GM18526 (cell line): ENCODE measurements around the gene BEX5.
"Not testable (repeated sequence)": the region's sequence is repeated elsewhere in the genome, so short reads cannot be mapped to it uniquely, and the experiment has no call there.

Experiments
- POLR2A ChIP-seq: IDR thresholded peaks from 3 replicates; pipeline ENCODE4 v1.6.1; 2011; ENCODE audit not compliant: insufficient read length; ENCODE audit errors: extremely low read depth

BEX5 gene

DNA sequence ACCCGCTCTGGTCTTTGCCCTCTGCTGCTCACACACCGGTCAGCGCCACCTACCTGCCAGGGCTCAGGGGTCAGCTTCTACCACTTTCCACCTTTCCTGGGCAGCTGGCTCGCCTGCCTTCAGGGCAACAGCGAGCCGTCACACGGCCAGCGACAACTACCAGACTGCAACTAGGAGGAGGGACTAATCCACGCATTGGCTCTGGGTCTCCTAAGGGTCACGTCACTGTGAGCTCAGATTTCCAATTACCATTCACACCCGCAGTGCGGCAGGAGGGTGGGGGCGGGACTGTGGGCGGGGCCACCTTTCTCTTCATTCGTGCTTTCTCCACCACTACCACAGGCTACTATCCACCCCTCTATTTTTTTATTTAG, at the start of gene BEX5:
TSS of gene BEX5 (minus strand) at position 172 of the 374 bp plus-strand sequence. CDS start 1,712 bp downstream, outside the sequence.
- no peak for TF ChIP-seq POLR2A

DNA sequence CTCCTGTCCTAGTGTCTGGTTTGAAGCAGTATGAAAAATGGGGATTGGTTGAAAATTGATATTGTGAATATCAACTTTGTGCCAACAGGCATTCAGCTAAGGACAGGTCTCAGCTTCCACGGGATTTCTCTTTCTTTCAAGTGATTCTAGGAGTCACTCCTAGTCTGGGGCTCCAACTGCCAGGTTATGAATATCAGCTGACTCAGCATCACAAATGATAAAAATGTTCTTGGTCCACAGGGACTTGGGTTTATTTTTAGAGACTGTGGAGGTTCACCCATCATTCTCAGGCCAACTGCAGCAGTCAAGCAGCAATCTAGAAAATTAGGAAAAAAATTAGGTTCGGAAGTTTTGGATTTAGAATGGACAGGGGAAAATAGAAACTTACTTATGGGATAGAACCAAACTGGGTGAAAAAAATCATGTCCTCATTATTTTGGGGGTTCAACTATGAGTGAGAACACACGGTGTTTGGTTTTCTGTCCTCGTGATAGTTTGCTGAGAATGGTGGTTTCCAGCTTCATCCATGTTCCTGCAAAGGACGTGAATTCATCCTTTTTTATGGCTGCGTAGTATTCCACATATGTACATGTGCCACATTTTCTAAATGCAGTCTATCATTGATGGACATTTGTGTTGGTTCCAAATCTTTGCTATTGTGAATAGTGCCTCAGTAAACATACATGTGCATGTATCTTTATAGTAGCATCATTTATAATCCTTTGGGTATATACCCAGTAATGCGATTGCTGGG, 30.4 kb upstream of the BEX5 start:
- no peak for TF ChIP-seq POLR2A

DNA sequence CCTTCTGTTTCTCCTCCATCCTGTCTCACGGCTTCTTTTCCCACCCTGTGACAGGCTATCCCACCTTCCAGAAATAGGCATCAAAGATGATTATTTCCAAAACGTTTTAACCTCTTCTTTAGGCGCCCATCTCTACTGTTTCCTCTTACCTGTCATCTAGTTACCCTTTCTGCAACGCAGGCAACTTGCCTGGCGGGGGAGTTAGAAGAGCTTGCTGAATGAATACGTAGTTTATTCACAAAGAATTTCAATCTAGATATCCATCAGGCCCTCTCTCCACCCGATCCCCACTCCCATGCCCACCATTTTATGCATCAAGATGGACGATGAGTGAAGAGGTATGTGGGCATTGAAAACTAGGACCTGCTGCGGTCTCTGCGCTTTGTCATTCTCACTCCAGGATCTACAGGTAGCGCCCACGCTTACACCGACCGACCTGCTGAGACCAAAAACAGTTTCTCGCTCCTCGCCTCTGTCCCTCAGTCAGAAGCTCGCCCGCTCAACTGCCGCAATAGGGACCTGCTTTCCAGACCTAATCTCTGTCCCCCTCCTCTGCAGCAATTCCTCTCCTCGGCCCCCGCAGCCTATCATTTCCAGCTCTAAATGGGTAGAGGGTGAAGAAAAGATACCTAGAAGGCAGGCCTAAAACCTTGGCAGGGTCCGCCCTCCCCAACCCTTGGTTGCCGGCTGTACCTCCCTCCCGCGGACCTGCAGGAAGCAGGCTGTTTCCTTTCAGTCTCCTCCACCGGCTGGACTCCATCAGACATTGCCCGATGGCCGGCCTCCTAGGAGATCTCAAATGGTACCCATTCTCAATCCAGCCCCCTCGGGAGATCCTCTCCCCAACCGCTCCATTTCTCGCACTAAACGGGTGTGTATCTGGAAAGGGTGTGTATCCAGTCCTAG, 624 bp downstream of the BEX5 start:
- no peak for TF ChIP-seq POLR2A

DNA sequence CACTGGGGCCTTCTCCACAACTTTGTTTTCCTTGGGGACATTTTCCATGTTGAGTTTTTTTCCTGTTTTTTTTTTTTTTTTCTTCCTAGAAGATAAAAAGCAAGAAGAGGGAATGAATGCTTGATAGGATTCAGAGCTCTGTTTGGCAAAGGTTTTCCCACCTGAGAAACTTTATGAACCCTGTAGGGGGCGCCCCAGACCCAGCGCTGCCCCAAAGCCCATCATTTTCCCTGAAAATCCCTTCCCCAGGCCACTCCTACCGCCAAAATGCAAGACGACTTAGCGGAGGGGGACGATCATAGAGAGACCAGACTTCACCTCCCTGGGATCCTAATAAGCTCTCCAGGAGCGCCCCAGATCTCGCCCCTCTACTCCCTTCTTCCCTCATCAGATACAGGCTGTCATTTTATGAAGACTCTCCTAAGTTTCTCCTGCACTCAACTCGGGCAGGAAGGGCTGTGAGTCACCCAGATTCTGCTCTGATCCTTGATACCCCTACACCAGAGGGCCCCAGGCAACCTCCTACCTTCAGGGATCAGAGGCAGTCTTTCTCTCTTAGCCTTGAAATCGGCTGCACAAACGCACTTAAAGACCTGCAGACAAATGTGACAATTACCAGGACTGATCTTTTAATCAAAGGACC, 1.4 kb downstream of the BEX5 start:
- TF ChIP-seq POLR2A: no peak

DNA sequence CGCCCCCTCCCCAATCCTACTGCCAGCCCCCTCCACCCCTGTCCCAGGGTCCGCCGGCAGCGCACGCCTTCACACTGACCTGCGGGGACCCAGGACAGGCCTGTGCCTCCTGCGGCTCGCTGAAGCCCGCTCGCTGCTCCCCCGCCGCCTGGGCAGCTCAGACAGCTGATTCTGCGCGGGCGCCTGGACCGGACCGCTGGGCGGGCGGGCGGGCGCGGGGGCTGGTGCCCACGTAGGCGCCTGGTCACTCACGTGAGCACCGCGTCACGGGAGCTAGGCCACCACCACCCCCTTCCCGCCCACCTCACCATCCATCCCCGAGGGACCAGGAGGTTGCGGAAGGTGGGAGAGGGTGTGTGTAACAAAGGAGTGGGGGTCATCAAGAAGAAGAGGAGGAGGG, 13.5 kb downstream of the BEX5 start, which contains the start of gene TCEAL6:
TSS of gene TCEAL6 (minus strand) at position 208 of the 400 bp plus-strand sequence.
- not testable (repeated sequence) for TF ChIP-seq POLR2A

DNA sequence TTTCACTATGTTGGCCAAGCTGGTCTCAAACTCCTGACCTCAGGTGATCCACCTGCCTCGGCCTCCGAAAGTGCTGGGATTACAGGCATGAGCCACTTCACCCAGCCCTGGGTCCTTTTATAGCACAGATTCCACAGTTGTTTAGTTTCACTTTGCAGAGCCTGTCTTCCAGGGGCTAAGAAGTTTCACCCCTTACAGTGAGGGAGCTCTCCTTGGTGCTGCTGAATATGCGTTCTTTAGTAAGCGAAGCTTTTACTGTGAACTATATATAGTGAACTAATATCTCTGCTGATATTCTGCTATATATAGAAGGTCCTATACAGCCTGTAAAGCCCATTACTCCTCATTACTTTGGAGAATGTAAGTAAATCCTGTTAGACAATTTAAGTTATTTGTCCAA, 17.7 kb downstream of the BEX5 start:
- no peak for TF ChIP-seq POLR2A

DNA sequence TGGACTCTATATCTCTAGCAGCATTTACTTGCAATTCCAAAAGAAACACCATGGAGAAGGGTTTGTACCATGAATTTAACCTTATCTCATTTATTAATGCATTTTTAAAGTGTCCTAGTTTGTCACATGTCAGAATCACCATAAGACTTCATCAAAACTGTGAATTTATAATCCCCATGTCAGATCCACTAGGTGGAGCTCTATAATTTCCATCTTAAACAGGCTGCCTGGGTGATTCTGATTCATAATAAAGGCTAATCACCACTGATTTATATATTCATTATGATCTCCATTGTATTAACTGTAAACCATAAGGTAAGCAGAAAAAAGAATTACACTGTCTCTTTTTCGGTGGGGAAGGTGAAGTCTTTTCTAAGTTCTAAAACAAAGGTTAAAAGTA, 26.3 kb downstream of the BEX5 start:
- TF ChIP-seq POLR2A: no peak

DNA sequence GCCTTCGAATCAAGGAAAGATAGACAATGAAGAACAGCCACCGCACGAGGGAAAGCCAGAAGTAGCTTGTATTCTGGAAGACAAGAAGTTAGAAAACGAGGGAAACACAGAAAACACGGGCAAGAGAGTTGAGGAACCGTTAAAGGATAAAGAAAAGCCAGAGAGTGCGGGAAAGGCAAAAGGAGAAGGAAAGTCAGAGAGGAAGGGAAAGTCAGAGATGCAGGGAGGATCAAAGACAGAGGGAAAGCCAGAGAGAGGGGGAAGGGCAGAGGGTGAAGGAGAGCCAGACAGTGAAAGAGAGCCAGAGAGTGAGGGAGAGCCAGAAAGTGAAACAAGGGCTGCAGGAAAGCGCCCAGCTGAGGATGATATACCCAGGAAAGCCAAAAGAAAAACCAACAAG, 28.9 kb downstream of the BEX5 start:
- TF ChIP-seq POLR2A: no peak

DNA sequence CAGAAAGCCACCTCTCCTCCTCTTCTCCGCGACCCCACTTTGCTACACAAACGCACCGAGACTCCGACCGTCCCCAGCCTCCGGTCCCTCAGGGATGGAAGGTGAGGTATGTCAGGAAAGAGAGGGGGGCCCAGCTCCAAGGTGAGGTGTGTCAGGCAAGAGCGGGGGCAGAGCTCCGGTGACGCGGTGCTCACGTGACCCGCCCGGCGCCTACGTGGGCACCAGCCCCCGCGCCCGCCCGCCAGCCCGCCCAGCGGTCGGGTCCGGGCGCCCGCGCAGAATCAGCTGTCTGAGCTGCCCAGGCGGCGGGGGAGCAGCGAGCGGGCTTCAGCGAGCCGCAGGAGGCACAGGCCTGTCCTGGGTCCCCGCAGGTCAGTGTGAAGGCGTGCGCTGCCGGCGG, 30.3 kb downstream of the BEX5 start, which contains the start of gene TCEAL2:
TSS of gene TCEAL2 (plus strand) at position 244 of the 400 bp plus-strand sequence. CDS start 1,152 bp downstream, outside the sequence.
- TF ChIP-seq POLR2A: not testable (repeated sequence)

DNA sequence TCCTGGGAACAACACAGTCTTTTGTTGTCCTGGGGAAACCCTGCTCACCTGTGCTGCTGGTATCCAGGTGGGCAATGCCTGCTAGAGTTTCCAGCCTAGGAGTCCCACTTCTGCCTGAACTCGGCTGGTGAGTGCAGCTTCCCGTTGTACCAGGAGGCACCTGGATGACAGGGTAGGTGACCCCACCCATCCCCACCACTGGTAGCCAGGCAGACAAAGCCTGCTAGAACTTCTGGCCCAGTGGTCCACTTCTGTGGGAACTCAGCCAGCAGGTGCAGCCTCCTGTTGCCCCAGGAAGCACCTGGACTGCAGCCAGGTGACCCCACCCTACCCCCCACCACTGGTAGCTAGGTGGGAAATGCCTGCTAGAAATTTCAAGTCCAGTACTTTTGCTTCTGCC, 40.0 kb downstream of the BEX5 start:
- no peak for TF ChIP-seq POLR2A

DNA sequence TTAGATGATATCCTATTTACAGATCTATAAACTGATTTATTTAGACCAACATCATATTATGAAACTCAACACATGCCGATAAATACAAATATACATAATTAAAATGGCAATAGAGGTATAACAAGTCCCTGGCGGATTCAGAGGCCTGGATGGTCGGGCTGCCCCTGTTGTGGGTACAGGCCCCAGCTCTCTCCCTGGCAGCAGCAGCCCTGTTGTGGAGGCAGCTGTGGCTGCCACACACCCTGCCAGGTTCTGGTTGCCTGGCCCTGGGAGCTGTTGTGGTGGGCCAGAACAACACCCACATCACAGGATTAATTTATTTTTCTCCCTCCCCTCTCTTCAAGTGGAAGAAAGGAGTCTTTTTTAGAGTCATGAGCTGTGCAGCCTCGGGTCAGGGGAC, 42.4 kb downstream of the BEX5 start:
- TF ChIP-seq POLR2A: no peak
